ELF-1 (cell line): ENCODE measurements around the gene APBA1.
"Not testable (repeated sequence)": the region's sequence is repeated elsewhere in the genome, so short reads cannot be mapped to it uniquely, and the experiment has no call there.

Source experiments
- DNase-seq: peaks from one replicate; pipeline ENCODE4 v3.0.0-alpha.2; 2016; ENCODE audit warnings: low read depth, low spot score

Gene APBA1

DNA sequence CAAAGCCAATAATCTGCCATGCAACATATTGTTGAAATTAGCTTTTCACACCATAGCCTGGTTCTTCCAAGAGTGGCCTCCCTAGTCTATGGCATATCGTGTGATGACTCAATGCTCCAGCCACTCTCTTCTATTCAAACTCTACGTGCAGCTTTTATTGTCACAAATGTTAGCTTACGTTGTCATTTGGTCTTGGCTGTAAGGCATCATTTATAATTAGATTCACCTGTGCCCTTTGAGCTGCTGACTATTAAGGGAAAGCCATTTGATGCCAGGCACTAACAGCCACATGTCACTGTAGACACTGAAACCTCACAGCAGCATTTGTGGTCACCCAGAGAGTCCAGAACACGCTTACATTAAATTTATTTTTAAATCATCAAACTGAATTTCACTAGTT, 66.8 kb downstream of the APBA1 start:
- DNase-seq = no peak

DNA sequence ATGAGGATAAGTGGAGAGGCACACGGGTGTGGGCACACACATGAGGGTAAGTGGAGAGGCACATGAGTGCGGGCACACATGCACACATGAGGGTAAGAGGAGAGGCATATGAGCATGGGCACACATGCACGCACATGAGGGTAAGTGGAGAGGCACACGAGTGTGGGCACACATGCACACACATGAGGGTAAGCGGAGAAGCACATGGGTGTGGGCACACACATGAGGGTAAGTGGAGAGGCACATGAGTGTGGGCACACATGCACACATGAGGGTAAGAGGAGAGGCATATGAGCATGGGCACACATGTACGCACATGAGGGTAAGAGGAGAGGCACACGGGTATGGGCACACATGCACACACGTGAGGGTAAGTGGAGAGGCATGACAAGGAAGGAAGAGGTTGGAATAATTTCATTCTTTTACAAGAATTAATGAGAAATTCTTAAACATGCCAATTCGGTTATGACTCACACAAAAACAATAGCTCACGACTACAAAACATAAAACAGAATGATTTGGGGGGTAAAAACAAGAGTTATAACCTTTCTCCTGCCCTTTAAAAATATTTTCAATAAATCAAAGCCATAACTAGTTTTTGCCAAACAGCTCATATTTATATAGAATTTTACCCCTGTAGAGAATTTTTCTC, 67.5 kb downstream of the APBA1 start:
- DNase-seq = no peak

DNA sequence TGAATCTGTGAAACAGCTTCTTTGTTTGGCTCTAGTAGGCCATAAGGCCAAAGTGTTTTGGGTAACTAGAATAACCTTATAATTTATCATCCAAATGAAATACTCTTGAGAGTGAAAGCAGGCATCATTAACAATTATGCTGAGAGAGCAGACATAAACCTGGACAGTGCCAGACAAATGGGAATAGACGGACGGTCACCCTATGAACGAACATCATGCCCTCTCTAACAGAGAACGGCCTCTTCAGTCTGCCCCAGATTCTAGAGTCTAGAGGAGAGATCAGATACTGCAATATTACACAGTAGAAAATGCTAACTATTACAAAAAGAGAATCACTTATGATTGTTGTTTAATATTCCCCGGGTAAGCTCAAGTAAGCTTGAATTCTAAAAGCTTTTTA, 68.5 kb downstream of the APBA1 start:
- DNase-seq = no peak

- no peak for DNase-seq
Measured at GRCh38 chr9:69602773-69603172, 69.4 kb downstream of the APBA1 start.

- no peak for DNase-seq
Measured at GRCh38 chr9:69601698-69602097, 70.5 kb downstream of the APBA1 start.

DNA sequence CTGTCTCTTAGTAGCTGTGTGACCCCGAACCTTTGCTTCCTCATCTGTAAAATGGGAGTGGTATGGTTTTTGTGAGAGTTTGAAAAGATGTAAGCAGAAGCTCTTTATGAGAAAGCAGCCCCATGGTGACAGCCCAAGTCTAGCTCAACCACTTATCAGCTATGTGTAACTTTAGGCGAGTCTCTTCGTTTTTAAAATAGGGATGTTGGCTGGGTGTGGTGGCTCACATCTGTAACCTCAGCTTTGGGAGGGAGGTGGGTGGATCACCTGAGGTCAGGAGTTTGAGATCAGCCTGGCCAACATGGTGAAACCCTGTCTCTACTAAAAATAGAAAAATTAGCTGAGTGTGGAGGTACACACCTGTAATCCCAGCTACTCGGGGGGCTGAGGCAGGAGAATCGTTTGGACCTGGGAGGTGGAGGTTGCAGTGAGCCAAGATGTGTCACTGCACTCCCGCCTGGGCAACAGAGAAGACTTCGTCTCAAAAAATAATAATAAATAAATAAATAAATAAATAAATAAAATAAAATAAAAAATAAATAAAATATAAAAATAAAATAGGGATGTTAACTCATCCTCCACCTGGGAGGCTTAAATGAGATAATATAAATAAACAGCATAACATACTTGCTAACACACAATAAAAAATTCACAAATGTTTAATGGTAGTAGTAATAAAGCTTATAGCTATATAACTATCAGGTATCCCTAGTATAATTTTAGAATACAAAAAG, 71.7 kb downstream of the APBA1 start:
- DNase-seq = no peak

DNA sequence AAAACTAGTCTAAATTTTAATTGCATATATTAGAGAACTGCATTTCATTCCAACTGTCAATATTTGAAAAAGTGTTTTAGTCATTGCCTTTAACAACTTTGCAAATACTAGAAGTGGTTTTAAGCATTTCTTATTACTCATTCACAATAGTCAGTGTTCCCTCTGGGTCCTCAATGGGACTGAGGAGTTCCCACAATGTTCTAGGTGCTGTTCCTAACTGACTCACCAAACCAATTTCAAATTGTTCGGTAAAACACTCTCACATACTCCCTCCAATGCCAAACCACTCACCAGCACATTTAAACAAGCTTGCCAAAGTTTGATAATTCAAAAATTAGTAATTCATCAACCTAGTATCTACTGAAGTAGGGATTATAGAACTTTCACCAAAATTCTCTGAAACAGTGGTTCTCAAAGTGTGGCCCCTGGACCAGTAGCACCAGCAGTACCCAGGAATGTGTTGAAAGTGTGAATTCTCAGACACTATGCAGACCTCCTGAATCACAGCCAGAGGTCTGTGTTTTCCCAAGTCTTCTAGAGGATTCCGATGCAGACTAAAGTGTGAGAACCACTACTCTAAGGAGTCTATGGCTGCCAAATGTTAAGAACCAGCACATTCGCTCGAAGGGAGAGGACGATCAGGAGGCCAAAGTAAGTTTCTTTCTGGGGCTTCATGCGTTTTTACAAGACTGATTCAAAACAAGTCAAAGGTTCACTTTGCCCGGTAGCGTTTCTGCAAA, 72.8 kb downstream of the APBA1 start:
- DNase-seq = no peak

- DNase-seq = not testable (repeated sequence)
Measured at GRCh38 chr9:69596906-69597305, 75.3 kb downstream of the APBA1 start.

- no peak for DNase-seq
Measured at GRCh38 chr9:69594180-69594579, 78.0 kb downstream of the APBA1 start.

DNA sequence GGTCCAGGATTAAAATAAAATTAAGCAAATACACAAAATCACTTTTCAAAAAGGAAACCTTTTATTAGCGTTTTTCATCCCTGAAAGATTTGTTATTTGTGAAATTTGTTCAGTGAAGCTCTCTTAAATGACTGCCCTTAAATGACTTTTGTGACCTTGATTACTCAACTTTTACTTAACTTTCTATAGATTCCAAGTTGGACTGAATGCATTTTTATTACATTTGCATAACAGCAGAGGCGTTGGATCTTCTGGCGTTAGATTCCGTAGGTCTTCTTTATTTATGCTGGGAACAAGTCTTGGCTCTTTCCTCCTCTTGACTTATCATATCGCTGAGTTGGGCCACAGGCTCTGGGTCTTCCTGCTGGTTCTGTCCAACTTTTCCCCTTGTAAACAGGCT, 78.4 kb downstream of the APBA1 start:
- no peak for DNase-seq

DNA sequence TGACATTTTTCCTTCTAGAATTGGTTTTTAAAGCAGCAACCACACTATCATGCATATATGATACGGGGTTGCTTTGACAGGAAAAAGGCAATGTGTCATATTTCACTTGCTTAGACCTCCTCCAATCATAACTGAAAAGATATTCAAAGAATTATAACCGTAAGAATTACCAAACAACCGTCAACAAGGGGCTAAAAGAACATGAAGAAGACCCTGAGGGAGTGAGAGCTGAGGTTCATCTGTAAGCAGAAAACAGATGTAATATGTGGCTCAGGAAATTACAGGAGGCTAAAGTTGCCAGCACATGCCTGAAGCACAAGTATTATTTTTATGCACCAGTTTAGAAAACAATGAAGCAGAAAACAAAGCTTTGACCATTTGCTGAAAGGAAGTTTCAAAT, 78.9 kb downstream of the APBA1 start:
- no peak for DNase-seq

DNA sequence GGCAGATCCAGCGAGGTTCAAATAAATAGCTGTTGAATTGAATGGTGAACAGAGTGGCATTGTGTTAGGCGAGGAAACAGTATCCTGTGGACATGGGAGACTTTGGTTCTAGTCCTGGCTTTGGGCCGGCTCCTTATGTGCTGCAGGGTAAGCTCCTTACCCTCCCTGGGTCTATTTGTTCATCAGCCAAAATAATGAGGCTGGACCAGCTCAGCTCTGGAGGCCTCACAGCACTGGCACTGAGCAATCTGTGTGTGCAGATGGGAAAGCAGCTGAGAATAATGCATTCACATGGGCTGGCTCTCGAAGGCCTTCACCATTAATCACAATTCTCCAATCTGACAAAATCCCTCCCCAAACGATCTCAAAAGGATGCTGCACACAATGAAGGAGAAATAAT, 81.9 kb downstream of the APBA1 start:
- no peak for DNase-seq

DNA sequence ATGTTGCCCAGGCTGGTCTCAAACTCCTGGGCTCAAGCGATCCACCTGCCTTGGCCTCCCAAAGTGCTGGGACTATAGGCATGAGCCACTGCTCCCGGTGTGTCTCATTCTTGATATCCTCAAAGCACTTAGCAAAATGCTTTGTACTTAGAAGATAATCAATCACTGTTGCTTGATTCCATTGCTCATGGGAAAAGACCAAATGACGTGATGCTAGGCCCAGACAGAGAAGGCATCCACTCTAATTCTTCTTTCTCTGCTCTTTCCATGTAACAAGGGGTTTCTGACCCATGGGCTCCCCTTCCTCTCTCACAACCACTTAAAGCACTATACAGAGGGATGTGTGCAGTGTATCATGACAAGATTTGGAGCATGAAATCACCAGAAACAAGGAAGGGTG, 83.0 kb downstream of the APBA1 start:
- no peak for DNase-seq

- no peak for DNase-seq
Measured at GRCh38 chr9:69585571-69585970, 86.6 kb downstream of the APBA1 start.

- DNase-seq = no peak
Measured at GRCh38 chr9:69584759-69585158, 87.4 kb downstream of the APBA1 start.

- DNase-seq = no peak
Measured at GRCh38 chr9:69583645-69584234, 88.4 kb downstream of the APBA1 start.

- DNase-seq = peak; percentile 50
Measured at GRCh38 chr9:69582544-69583297, 89.5 kb downstream of the APBA1 start.

- no peak for DNase-seq
Measured at GRCh38 chr9:69582018-69582417, 90.2 kb downstream of the APBA1 start.

DNA sequence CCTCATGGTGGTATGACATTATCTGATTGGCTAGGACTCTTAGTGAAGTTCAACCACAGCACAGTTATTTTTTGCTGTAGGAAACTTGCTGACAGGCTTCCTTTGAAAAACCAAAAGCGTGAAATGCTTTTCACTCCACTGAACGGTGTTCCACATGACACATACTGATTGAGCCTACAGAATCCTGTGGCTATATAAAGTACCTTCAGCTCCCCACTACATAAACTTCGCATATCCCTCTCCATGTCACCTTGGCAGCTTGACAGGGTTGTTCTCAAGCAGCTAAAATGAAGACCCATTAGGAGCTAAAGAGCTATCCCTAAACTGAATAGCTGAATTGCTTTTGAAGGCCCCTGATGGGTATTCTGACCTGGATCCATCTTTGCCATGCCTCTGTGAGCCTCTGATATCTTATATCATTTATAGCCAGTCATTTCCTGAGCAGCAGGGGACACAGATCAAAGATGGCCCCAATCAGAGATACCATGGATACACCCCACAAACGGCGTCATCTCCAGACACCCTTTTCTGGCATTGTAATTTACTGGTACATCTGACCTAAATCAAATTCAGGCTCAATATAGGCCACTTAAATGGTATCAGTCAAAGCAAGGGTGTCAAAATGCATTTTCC, 91.5 kb downstream of the APBA1 start:
- DNase-seq = no peak

DNA sequence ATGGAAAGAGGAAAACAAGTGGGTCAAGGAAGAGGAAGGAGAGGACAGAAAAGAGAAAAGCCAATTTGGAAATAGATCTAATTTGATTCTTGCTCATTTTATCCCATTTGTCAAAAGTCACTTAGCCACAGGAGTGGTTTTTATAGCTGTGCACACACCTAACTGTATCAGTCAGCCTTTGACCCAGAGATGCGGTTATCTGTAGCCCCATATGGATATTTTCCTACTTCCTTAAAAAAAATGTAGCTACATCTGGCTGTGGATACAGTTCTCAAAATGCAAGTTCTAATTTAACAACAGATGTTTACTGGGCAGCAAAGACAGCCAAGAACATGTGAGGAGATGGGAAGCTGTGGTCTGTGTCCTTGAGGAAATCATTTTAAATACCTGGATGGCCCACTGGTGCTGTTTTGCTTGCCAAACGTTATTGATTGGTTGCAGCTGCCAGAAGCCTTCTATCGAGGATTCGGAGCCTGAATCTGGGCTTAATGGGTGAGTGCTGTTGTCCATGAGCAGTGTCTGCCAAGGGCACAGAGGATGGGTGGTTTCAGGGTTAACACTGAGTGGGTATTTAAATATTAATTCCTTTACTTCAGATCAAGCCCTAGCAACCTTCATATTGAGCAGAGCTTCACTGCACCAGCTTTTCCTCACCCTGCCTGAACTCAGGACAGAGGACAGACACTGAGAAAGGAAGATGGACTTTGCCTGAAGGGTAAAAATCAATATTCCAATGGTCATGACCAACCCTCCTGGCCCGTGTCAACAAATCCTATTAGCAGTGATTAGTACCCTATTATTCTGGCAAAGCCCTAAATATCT, 92.2 kb downstream of the APBA1 start:
- no peak for DNase-seq
